Ishikawa (cell line): ENCODE measurements around the gene MBL2.

Experiments
- CEBPB ChIP-seq: IDR thresholded peaks from 2 replicates; pipeline ENCODE4 v1.6.1; 2012
- CREB1 ChIP-seq: IDR thresholded peaks from 2 replicates; pipeline ENCODE4 v1.6.1; 2012; ENCODE audit warnings: low read depth
- EGR1 ChIP-seq: IDR thresholded peaks from 2 replicates; pipeline ENCODE4 v1.6.1; 2012
- EP300 ChIP-seq: IDR thresholded peaks from 2 replicates; pipeline ENCODE4 v1.6.1; 2012; ENCODE audit warnings: borderline replicate concordance
- FOXM1 ChIP-seq: IDR thresholded peaks from 2 replicates; pipeline ENCODE4 v1.6.1; 2012; ENCODE audit warnings: low read depth, borderline replicate concordance
- MAX ChIP-seq: IDR thresholded peaks from 2 replicates; pipeline ENCODE4 v1.6.1; 2012
- NFIC ChIP-seq: IDR thresholded peaks from 2 replicates; pipeline ENCODE4 v1.6.1; 2012
- RAD21 ChIP-seq: IDR thresholded peaks from 2 replicates; pipeline ENCODE4 v1.6.1; 2012; ENCODE audit warnings: low read depth
- REST ChIP-seq: IDR thresholded peaks from 2 replicates; pipeline ENCODE4 v1.6.1; 2012; ENCODE audit warnings: low read depth, mild to moderate bottlenecking
- TAF1 ChIP-seq: IDR thresholded peaks from 2 replicates; pipeline ENCODE4 v1.6.1; 2012; ENCODE audit warnings: low read depth, mild to moderate bottlenecking
- TCF12 ChIP-seq: IDR thresholded peaks from 2 replicates; pipeline ENCODE4 v1.6.1; 2012; ENCODE audit warnings: low read depth
- TEAD4 ChIP-seq: IDR thresholded peaks from 2 replicates; pipeline ENCODE4 v1.6.1; 2012
- USF1 ChIP-seq: IDR thresholded peaks from 2 replicates; pipeline ENCODE4 v1.6.1; 2012
- YY1 ChIP-seq: IDR thresholded peaks from 2 replicates; pipeline ENCODE4 v1.6.1; 2012; ENCODE audit warnings: low read depth
- ZBTB7A ChIP-seq: IDR thresholded peaks from 2 replicates; pipeline ENCODE4 v1.6.1; 2012; ENCODE audit warnings: low read depth

Gene MBL2

GRCh38 chr10:52770904-52771303 is 1.7 kb downstream of the MBL2 start:
- TF ChIP-seq CEBPB (no peak), EP300 (no peak)

- TF ChIP-seq CREB1 = no peak
- no peak for TF ChIP-seq CEBPB
- no peak for TF ChIP-seq USF1
These were observed 2.6 kb downstream of the MBL2 start for GRCh38 chr10:52769966-52770365.

GRCh38 chr10:52768001-52768532 is 4.5 kb downstream of the MBL2 start:
- no peak for TF ChIP-seq EGR1
- TF ChIP-seq CEBPB = no peak
- TF ChIP-seq NFIC = no peak
- TF ChIP-seq TCF12 = no peak
- TF ChIP-seq MAX = no peak
- TF ChIP-seq USF1 = no peak

- TF ChIP-seq TEAD4 = no peak
- TF ChIP-seq RAD21 = no peak
- TF ChIP-seq MAX = no peak
- TF ChIP-seq TAF1 = no peak
- TF ChIP-seq REST = no peak
- no peak for TF ChIP-seq ZBTB7A
- TF ChIP-seq CEBPB = no peak
- no peak for TF ChIP-seq CREB1
- no peak for TF ChIP-seq EGR1
These were observed 10.5 kb downstream of the MBL2 start for GRCh38 chr10:52762088-52762487.

- TF ChIP-seq REST (no peak), EP300 (no peak), USF1 (no peak), ZBTB7A (no peak), TAF1 (no peak), TCF12 (no peak), TEAD4 (no peak), RAD21 (no peak), CEBPB (no peak), EGR1 (no peak), MAX (no peak), YY1 (no peak), FOXM1 (no peak), NFIC (no peak)
These were observed 13.4 kb downstream of the MBL2 start for GRCh38 chr10:52759154-52759553.

GRCh38 chr10:52758406-52758805 is 14.2 kb downstream of the MBL2 start:
- TF ChIP-seq YY1 = no peak
- no peak for TF ChIP-seq CEBPB
- no peak for TF ChIP-seq USF1
- TF ChIP-seq NFIC = no peak
- no peak for TF ChIP-seq MAX
- no peak for TF ChIP-seq REST
- no peak for TF ChIP-seq TCF12
- no peak for TF ChIP-seq EP300
- no peak for TF ChIP-seq TAF1
- no peak for TF ChIP-seq ZBTB7A
- TF ChIP-seq RAD21 = no peak
- TF ChIP-seq EGR1 = no peak
- no peak for TF ChIP-seq FOXM1
